Activated T-helper 1 cell treated with Interleukin-2 at 50 U/mL for 16 hours (primary cell): ENCODE data around the gene LCT.
"Not testable (repeated sequence)": the region's sequence is repeated elsewhere in the genome, so short reads cannot be mapped to it uniquely, and the experiment has no call there.

Experiments
- DNase-seq: peaks from one replicate; pipeline ENCODE4 v3.0.0-alpha.2; 2020; ENCODE audit warnings: low read depth

The LCT gene

GRCh38 chr2:135836596-135837270 lies at the start of gene LCT:
Gene LCT, minus strand, starts transcription at chr2:135837184. Its CDS starts 15 bp downstream, at chr2:135837169.
- no peak for DNase-seq

GRCh38 chr2:135885709-135886108 lies 48.7 kb upstream of the LCT start:
- no peak for DNase-seq

DNA sequence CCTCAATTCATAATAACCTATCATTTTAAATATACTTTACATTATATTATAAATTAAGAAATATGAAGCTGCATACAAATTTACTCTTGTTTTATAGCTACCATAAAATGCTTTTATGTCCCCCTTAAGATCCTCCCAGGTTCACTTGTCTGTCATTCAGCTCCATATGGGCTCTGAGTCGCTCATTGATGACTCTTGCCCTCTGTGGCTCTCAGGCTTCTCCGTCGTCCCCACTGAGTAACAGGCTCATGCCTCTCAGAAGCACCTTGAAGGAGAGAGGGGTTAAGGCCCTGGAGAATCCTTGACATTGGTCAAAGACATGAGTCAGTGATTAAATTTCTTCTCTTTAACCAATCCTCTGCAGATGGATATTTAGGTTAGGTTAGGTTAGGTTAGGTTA lies 45.4 kb upstream of the LCT start:
- no peak for DNase-seq

GRCh38 chr2:135876770-135877169 lies 39.8 kb upstream of the LCT start:
- not testable (repeated sequence) for DNase-seq

- peak; percentile 97 for DNase-seq
These were observed 39.2 kb upstream of the LCT start, which contains the start of gene MCM6 for GRCh38 chr2:135876066-135876711. Gene MCM6, minus strand, starts transcription at chr2:135876443. Its CDS starts 78 bp downstream, at chr2:135876365.

GRCh38 chr2:135875491-135876065 lies 38.6 kb upstream of the LCT start:
- peak; percentile 57 for DNase-seq

DNA sequence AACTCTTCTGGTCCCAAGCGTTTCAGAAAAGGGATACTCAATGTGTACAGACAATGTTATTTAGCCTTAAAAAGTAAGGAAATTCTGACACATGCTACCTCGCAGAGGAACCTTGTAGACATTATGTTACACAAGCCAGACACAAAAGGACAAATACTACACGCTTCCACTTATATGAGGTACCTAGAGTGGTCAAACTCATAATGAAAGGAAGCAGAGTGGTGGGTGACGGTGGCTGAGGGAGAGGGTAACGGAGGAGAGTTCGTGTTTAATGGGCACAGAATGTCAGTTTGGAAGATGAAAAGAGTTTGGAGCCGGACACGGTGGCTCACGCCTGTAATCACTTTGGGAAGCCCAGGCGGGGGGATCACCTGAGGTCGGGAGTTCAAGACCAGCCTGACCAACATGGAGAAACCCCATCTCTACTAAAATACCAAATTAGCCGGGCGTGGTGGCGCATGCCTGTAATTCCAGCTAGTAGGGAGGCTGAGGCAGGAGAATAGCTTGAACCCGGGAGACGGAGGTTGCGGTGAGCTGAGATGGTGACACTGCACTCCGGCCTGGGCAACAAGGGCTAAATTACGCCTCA lies 37.9 kb upstream of the LCT start:
- DNase-seq = no peak

- no peak for DNase-seq
These were observed 33.6 kb upstream of the LCT start for GRCh38 chr2:135870571-135870970.

GRCh38 chr2:135863233-135863632 lies 26.2 kb upstream of the LCT start:
- DNase-seq = no peak

GRCh38 chr2:135862718-135863117 lies 25.7 kb upstream of the LCT start:
- DNase-seq = no peak

- DNase-seq = no peak
These were observed 16.4 kb upstream of the LCT start for GRCh38 chr2:135853401-135853800.

DNA sequence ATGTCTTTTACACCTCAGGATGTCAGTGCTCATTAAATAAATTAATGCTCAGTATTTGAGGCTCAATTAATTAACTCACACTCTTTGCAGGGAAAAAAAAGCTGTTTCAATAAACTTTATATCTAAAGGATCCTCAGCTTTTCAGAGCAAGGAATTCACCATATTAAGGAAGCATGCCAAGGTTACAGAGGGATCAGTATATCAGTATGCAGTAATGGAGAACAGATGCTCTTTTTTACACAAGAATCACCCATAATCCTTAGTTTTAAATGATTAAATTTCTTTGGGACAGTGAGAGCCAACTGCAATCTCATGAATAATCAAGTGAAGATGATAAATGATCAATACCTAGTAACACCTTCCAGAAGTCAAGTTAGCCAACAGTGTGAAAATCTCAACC lies 14.9 kb upstream of the LCT start:
- DNase-seq = no peak

GRCh38 chr2:135850892-135851668 lies 14.1 kb upstream of the LCT start:
- no peak for DNase-seq

DNA sequence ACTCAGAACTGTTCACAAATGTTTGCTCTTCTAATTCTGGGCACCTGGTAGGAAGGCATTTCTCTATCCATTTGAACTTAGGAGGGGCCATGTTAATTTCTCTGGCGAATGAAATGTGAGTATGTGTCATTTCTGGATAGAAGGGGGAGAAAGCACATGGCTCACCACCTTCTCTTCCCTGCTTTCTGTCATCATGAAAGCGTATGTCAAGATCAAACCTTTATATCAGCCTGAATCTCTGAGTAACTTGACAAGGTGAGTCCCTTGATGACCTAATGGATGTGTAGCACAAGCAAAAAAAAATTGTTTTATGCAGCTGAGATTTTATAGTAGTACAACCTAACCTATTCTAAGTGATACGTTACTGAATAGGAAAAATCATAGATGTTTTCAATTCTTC lies 12.1 kb upstream of the LCT start:
- no peak for DNase-seq

- DNase-seq = no peak
These were observed 9.0 kb upstream of the LCT start for GRCh38 chr2:135845997-135846396.

DNA sequence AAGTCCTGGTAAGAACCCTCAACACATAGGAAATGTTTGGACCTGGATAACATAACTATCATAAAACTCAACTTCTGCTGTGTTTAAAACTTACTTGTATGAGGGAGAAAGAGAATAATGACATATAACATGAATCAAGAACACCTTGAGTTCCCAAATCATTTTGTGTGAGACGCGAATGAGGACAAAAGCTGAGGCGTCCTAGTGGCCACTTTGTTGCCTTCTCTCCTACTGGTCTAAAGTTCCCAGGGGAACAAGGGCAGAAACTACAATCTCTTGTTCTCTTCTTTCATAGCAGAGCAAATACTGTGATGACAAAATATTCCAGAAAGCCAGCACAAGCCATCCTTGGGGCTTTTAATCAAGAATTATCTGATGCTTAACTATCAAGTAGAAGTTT lies 8.3 kb upstream of the LCT start:
- no peak for DNase-seq

GRCh38 chr2:135844301-135844895 lies 7.4 kb upstream of the LCT start:
- no peak for DNase-seq

GRCh38 chr2:135843671-135844070 lies 6.7 kb upstream of the LCT start:
- DNase-seq = no peak

DNA sequence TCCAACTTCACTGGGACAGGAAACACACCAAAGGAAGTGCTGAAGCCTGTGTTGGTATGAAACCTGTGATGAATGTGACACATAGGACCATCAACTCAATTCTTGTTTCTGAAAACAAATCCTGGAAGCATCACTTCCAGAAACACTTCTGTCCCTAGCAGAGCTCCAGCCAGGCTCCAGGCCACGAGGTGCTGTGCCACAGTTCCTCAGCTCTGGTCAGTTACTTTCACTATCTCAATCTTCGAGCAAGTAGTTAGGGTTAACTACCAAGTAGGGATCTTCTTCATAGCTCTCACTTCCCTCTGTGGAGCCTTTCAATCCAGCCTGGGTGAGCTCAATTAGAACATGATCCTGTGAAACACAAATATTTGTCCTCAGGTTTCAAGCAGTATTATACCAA lies 3.6 kb upstream of the LCT start:
- no peak for DNase-seq

DNA sequence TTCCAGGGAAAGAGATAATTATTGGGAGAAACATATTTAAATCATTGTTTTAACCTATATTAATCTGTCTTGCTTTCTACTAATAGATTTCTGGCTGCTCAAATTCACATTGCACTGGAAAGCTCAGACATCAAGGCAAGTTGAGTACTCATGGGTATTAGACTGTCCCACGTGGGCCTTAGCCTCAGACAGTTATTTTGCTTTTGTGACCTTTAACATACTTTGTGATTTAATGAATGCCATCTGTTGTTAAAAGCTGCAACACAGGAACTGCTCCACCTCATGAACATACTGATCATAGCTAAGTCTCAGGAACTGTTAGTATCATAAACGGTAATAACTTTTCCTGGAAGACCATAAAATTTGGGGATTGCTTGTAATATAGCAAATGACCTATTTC lies 2.7 kb upstream of the LCT start:
- DNase-seq = no peak

DNA sequence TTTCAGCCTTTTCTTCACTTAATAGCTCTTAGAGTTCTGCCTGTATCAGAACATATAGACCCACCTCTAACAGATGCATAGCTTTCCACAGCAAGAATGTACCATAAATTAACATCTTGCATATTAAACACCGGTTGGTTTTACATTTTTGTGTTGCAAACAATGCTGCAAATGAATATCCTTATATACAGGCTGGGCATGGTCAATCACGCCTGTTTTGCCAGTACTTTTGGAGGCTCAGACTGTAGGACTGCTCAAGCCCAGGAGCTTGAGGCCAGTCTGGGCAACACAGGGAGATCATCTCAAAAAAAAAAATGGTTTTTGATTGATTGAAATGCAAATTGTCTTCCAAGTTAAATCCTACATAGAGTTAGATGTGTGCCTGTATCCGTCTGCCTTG lies 1.5 kb upstream of the LCT start:
- no peak for DNase-seq

- no peak for DNase-seq
These were observed 4.1 kb downstream of the LCT start for GRCh38 chr2:135832891-135833290.
